H54 (cell line): ENCODE results near the gene SEMA7A.
"Not testable (repeated sequence)": the region's sequence is repeated elsewhere in the genome, so short reads cannot be mapped to it uniquely, and the experiment has no call there.

Experiments used
- DNase-seq: peaks from one replicate; pipeline ENCODE4 v3.0.0; 2011; ENCODE audit warnings: low spot score, mixed read lengths; ENCODE audit not compliant: insufficient read length
- FAIRE-seq: peaks from 3 replicates; lab custom pipeline; 2011; peaks lifted over from hg19 to GRCh38; lab: Jason Lieb, UNC
- POLR2A ChIP-seq: IDR thresholded peaks from 2 replicates; pipeline ENCODE4 v1.6.1; 2011; ENCODE audit warnings: low read depth, mild to moderate bottlenecking, low read length

The SEMA7A gene

GRCh38 chr15:74373731-74374647 lies 59.8 kb downstream of the SEMA7A start:
- peak; percentile 88 for DNase-seq
- FAIRE-seq = no peak
- no peak for TF ChIP-seq POLR2A

DNA sequence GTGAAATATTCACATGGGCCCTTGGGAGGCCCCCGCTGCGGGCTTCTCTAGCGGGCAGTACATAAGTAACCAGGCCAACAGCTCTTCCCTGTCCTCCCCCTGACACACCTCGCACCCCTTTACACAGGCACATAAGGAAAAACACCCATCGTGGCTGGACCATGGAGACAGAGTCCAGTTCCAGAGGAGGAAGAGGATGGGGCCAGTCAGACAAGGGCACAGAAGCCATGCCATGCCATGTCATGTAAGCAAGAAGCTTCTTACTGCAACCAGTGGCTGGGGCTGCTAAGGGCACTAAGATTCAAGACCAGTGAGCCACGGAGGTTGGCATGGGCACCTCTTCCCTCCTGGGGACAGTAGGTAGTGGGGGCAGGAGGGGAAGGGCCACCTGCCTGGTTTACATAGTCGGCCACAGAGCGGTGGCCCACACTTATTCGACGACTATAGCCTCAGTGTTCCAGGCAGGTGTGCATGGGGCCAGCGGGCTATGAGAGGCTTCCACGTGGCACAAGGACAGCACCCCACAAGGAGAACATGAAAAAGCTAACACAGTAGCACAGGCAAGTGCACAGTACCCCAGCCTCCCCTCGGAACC lies 60.6 kb downstream of the SEMA7A start:
- FAIRE-seq (no peak), DNase-seq (no peak)
- TF ChIP-seq POLR2A = no peak

- TF ChIP-seq POLR2A = no peak
- no peak for FAIRE-seq
- DNase-seq = no peak
Measured at GRCh38 chr15:74370471-74370870, 63.3 kb downstream of the SEMA7A start.

GRCh38 chr15:74369756-74370155 lies 64.0 kb downstream of the SEMA7A start:
- no peak for FAIRE-seq
- no peak for TF ChIP-seq POLR2A
- no peak for DNase-seq

DNA sequence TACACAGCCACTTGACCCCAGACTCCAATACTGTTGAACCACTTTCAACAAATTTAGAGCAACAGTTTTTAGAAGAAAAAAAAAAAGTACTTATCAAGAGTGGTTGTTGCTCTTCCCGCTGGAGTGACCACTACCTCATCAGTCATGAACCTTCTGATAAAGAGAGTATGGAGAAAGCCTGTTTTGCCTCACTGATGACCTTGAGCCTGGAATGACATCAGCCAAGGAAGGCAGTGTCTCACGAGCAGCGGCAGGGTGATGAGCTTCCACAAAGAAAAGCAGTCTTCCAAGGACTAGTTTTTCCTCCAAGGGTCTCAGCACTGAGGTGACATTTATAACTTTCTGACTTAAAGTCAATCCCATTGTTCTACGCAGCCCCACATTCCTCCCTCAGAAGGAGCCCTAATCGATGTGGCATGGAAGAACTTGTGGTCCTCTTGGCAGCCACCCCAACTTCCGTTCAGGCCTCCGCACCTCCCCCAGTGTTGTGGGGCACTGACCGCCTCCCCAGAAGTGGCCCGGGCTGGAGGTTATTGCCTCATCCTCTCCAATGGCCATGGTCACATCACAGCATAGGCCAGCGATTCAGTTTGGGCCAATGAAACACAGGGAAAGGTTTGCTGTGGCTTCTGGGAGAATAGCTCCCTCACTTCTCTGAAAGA lies 64.5 kb downstream of the SEMA7A start:
- no peak for FAIRE-seq
- TF ChIP-seq POLR2A = no peak
- no peak for DNase-seq

- FAIRE-seq = no peak
- TF ChIP-seq POLR2A = no peak
- no peak for DNase-seq
Measured at GRCh38 chr15:74368121-74368520, 65.6 kb downstream of the SEMA7A start.

DNA sequence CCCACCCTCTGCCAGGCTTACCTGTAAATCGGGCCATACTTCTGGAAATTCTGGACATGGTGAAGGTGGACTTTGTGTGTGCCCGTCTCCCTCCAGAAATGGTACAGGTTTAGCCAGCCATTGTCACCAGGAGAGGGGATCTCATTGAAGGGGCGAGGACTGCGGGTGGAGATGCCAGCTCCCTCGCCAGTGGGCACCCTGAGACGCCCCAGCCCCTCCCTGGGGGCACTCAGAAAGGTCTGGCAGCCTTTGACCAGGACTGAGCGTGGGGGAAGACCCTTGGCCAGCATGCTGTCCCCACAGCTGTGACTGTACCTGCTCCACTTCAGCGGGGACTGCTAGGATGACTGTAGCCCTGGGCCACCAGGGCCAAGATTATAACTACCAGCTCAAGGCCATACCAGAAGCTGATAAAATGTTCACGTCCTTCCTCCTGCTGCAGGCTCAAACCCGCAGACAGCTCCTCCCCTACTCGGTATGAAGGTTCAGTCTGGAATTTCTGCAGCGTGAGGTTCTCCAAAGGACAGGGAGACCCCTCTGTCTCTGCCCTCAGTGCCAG lies 66.4 kb downstream of the SEMA7A start, which contains the start of gene CYP11A1:
CYP11A1 (minus strand) TSS at position 351 of the 559 bp plus-strand sequence; CDS start at position 290, 61 bp downstream.
- DNase-seq (no peak), FAIRE-seq (no peak)
- no peak for TF ChIP-seq POLR2A

- TF ChIP-seq POLR2A = no peak
- FAIRE-seq (no peak), DNase-seq (no peak)
Measured at GRCh38 chr15:74365598-74366445, 67.9 kb downstream of the SEMA7A start.

GRCh38 chr15:74364936-74365597 lies 68.7 kb downstream of the SEMA7A start:
- no peak for TF ChIP-seq POLR2A
- FAIRE-seq (no peak), DNase-seq (no peak)

- DNase-seq = no peak
- TF ChIP-seq POLR2A = no peak
- no peak for FAIRE-seq
Measured at GRCh38 chr15:74362482-74362881, 71.3 kb downstream of the SEMA7A start.

- not testable (repeated sequence) for DNase-seq, FAIRE-seq
Measured at GRCh38 chr15:74360855-74361254, 72.9 kb downstream of the SEMA7A start.

GRCh38 chr15:74359376-74359775 lies 74.4 kb downstream of the SEMA7A start:
- FAIRE-seq, DNase-seq: not testable (repeated sequence)
